Astrocyte (in vitro differentiated cells and primary cell): Measurements from ENCODE around the gene RNU11.

Experiments used
- EZH2 ChIP-seq: IDR thresholded peaks from 2 replicates; pipeline ENCODE4 v1.6.1; 2012; ENCODE audit warnings: mild to moderate bottlenecking, low read length, inconsistent platforms; ENCODE audit not compliant: insufficient read depth
- TF ChIP-seq, protein P1 (sequence below): IDR thresholded peaks from 2 replicates; pipeline ENCODE4 v1.5.1; 2011; ENCODE audit warnings: low read depth, mild to moderate bottlenecking, inconsistent platforms, low read length, moderate library complexity; ENCODE audit not compliant: insufficient read depth

DNA sequence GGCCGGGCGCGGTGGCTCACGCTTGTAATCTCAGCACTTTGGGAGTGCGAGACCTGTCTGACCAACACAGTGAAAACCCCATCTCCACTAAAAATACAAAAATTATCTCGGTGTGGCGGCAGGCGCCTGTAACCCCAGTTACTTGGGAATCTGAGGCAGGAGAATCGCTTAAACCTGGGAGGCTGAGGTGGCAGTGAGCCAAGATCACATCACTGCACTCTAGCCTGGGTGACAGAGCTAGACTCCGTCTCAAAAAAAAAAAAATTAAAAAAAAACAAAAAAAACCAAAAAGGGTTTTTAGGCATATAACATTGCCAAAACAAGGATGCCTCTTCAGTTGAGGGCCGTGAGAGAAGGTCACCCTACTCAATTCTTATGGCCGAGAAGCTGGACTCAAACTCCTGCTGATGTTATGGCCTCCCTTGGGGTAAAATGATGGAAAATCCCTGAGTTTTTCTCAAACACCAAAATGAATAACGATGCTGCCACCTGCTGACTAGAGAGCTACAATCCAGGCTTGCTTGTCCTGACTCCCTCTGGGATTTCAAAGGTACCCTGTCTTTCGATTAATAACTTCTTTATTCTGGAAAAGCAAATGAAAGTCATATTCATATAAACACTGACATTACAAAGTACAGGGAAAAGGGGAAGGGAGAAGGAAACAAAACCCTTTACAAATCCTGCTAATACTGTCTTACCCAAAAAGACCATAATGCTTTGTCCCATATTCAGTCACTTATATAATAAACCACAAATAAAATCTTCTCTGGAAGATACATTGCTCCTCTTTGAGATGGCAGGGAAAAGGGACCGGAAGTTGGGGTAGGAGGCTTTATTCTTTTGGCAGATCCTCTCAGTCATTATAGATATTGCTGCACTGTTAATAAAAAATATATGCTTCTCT lies 45.6 kb upstream of the RNU11 start:
- TF ChIP-seq, protein P1, sequence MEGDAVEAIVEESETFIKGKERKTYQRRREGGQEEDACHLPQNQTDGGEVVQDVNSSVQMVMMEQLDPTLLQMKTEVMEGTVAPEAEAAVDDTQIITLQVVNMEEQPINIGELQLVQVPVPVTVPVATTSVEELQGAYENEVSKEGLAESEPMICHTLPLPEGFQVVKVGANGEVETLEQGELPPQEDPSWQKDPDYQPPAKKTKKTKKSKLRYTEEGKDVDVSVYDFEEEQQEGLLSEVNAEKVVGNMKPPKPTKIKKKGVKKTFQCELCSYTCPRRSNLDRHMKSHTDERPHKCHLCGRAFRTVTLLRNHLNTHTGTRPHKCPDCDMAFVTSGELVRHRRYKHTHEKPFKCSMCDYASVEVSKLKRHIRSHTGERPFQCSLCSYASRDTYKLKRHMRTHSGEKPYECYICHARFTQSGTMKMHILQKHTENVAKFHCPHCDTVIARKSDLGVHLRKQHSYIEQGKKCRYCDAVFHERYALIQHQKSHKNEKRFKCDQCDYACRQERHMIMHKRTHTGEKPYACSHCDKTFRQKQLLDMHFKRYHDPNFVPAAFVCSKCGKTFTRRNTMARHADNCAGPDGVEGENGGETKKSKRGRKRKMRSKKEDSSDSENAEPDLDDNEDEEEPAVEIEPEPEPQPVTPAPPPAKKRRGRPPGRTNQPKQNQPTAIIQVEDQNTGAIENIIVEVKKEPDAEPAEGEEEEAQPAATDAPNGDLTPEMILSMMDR = peak; percentile 80
- no peak for TF ChIP-seq EZH2
